Measurements from ENCODE around the gene RIMBP2. TPM values are rescaled to one million over a fixed set of nuclear protein-coding genes. Genes with fewer than 3 reads are reported as not detected.

RIMBP2 gene
- total RNA-seq, 1 experiment from 2014 or later, result 0.95 TPM

DNA sequence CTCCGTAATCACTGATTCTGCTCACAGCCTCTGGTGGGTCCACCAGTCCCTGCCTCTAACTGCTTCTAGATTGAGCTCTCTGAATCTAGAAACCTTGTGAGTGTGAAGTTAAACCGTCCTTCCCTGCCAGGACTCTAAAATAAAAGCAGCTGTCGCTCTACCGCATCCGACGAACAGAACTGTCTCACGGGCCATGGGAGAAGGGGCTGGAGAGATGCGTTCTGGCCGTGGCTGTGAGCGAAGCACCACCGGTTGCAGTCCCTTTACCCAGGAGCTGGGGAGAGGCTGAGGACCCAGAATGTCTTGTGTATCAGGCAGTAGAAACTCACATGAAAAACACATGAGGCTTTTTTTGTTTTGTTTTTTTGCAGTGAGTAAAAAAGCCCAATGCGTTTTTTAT lies 218.8 kb downstream of the RIMBP2 start:
- Histone ChIP-seq H3K9me3 (ENCODE audit: low read depth, low read length, poor library complexity, severe bottlenecking) (no peaks in the 10 kb centered on the region), H3K4me1 (ENCODE audit: insufficient read depth, low read length, poor library complexity, severe bottlenecking) (no peaks in the 10 kb centered on the region), H3K4me3 (ENCODE audit: low read depth, low read length, poor library complexity, severe bottlenecking) (no peak overlapping the region), H3K36me3 (ENCODE audit: insufficient read depth, low read length, poor library complexity, severe bottlenecking) (no peaks in the 10 kb centered on the region), H3K27me3 (replicated peaks; ENCODE audit: insufficient read depth, low read depth, low read length, poor library complexity) (peaks cover 29% of the 10 kb centered on the region), H3K27ac (ENCODE audit: low read depth, low read length, poor library complexity, severe bottlenecking) (no peak overlapping the region)
- no peak for TF ChIP-seq CTCF (conservative IDR thresholded peaks at IDR 0.05; ENCODE audit: low read depth, low read length)
- no peak for TF ChIP-seq EZH2 (IDR thresholded peaks at IDR 0.05; ENCODE audit: borderline replicate concordance, low read depth, low read length, poor library complexity, severe bottlenecking)
- CTCF ChIA-PET, result no interaction called here
- no peak for DNase-seq (ENCODE audit: low spot score)
- intact Hi-C loops (cut with micrococcal nuclease; ENCODE audit: unreplicated experiment), result no loop called here
- no TSS peak for BruUV-seq (replicated peaks)
- POLR2A ChIA-PET (ENCODE audit: low non-redundant PET), result no interaction called here

DNA sequence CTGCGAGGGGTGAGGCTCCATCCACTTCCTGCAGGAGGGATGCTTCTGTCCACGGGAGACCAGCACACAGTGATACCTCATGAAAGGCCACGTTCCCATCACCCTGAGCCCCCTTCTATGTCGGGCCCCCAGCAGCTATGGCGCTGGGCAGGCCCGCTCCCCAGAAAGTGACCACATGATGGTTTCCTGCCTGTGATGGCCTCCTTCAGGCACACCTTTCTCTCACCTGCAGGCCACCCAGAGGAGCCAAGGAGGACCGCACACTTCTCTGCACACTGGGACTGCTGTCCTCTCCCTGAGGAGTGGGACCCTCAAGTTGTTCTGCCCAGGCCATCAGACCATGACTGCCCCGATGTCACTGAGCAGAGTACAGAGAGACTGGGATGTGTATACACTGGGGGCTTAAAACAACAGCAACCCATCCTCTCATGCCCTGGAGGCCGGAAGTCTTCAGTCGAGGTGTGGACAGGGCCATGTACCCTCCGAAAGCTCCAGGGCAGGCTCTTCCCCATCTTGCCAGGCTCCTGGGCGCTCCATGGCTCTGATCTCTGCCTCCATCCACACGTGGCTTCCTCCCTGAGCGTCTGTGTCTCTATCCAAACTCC lies 219.5 kb downstream of the RIMBP2 start:
- POLR2A ChIA-PET (ENCODE audit: low non-redundant PET), result no interaction called here
- TF ChIP-seq CTCF (conservative IDR thresholded peaks at IDR 0.05; ENCODE audit: low read depth, low read length) (no peak), EZH2 (IDR thresholded peaks at IDR 0.05; ENCODE audit: borderline replicate concordance, low read depth, low read length, poor library complexity, severe bottlenecking) (no peak)
- no peaks in the 10 kb centered on the region for H3K9me3 ChIP-seq (ENCODE audit: low read depth, low read length, poor library complexity, severe bottlenecking)
- H3K36me3 ChIP-seq (ENCODE audit: insufficient read depth, low read length, poor library complexity, severe bottlenecking), result no peaks in the 10 kb centered on the region
- no peak overlapping the region for H3K4me3 ChIP-seq (ENCODE audit: low read depth, low read length, poor library complexity, severe bottlenecking)
- BruUV-seq (replicated peaks), result no TSS peak
- H3K27me3 ChIP-seq (replicated peaks; ENCODE audit: insufficient read depth, low read depth, low read length, poor library complexity), result peaks cover 36% of the 10 kb centered on the region
- H3K27ac ChIP-seq (ENCODE audit: low read depth, low read length, poor library complexity, severe bottlenecking), result no peak overlapping the region
- CTCF ChIA-PET, result no interaction called here
- H3K4me1 ChIP-seq (ENCODE audit: insufficient read depth, low read length, poor library complexity, severe bottlenecking), result no peaks in the 10 kb centered on the region
- intact Hi-C loops (cut with micrococcal nuclease; ENCODE audit: unreplicated experiment), result no loop called here
- DNase-seq (ENCODE audit: low spot score), result no peak

- intact Hi-C loops (cut with micrococcal nuclease; ENCODE audit: unreplicated experiment), result no loop called here
- Histone ChIP-seq H3K4me3 (ENCODE audit: low read depth, low read length, poor library complexity, severe bottlenecking) (no peak overlapping the region), H3K9me3 (ENCODE audit: low read depth, low read length, poor library complexity, severe bottlenecking) (no peaks in the 10 kb centered on the region), H3K27ac (ENCODE audit: low read depth, low read length, poor library complexity, severe bottlenecking) (no peak overlapping the region), H3K36me3 (ENCODE audit: insufficient read depth, low read length, poor library complexity, severe bottlenecking) (no peaks in the 10 kb centered on the region), H3K27me3 (replicated peaks; ENCODE audit: insufficient read depth, low read depth, low read length, poor library complexity) (peaks cover 50% of the 10 kb centered on the region), H3K4me1 (ENCODE audit: insufficient read depth, low read length, poor library complexity, severe bottlenecking) (no peaks in the 10 kb centered on the region)
- BruUV-seq (replicated peaks), result no TSS peak
- TF ChIP-seq EZH2 (IDR thresholded peaks at IDR 0.05; ENCODE audit: borderline replicate concordance, low read depth, low read length, poor library complexity, severe bottlenecking), result no peak
- ChIA-PET CTCF (no interaction called here), POLR2A (ENCODE audit: low non-redundant PET) (no interaction called here)
- DNase-seq (ENCODE audit: low spot score), result no peak
Measured at GRCh38 chr12:130495156-130495555, 220.9 kb downstream of the RIMBP2 start.

DNA sequence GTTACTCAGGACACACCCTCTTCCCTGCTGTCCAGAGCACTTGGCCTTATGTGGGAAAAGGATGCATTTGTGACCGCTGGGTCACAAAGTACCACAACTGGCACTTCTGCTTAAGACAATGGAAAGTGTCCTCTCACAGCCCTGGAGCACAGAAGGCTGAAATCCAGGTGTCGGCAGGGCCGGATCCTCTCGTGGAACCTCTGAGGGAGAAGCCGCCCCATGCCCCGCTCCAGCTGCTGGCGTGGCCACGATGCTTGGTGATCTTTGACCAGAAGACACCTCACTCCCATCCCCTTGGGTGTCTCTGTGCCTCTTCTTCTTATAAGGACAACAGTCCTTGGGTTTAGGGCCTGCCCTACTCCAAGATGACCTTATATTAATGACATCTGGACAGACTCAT lies 221.4 kb downstream of the RIMBP2 start:
- Histone ChIP-seq H3K4me1 (ENCODE audit: insufficient read depth, low read length, poor library complexity, severe bottlenecking) (no peaks in the 10 kb centered on the region), H3K27me3 (replicated peaks; ENCODE audit: insufficient read depth, low read depth, low read length, poor library complexity) (peaks cover 53% of the 10 kb centered on the region), H3K4me3 (ENCODE audit: low read depth, low read length, poor library complexity, severe bottlenecking) (no peak overlapping the region), H3K36me3 (ENCODE audit: insufficient read depth, low read length, poor library complexity, severe bottlenecking) (no peaks in the 10 kb centered on the region), H3K27ac (ENCODE audit: low read depth, low read length, poor library complexity, severe bottlenecking) (no peak overlapping the region), H3K9me3 (ENCODE audit: low read depth, low read length, poor library complexity, severe bottlenecking) (no peaks in the 10 kb centered on the region)
- no peak for DNase-seq (ENCODE audit: low spot score)
- BruUV-seq (replicated peaks), result no TSS peak
- TF ChIP-seq EZH2 (IDR thresholded peaks at IDR 0.05; ENCODE audit: borderline replicate concordance, low read depth, low read length, poor library complexity, severe bottlenecking), result no peak
- no peak for TF ChIP-seq CTCF (conservative IDR thresholded peaks at IDR 0.05; ENCODE audit: low read depth, low read length)
- ChIA-PET POLR2A (ENCODE audit: low non-redundant PET) (no interaction called here), CTCF (no interaction called here)
- intact Hi-C loops (cut with micrococcal nuclease; ENCODE audit: unreplicated experiment), result no loop called here
